ENCODE results near the gene ARSG. TPM values are rescaled to one million over a fixed set of nuclear protein-coding genes. Genes with fewer than 3 reads are reported as not detected.

ARSG gene
- polyA plus RNA-seq, 1 of the 3 experiments (the other 2 are of a cell fraction) = 0.41 TPM

GRCh38 chr17:68451670-68452354, 160.5 kb downstream of the ARSG start:
- H3K9me2 ChIP-seq = no peaks in the 10 kb centered on the region
- no peaks in the 10 kb centered on the region for H3K27me3 ChIP-seq (ENCODE audit: insufficient read depth)
- POLR2A ChIA-PET = no interaction called here
- no peak overlapping the region for H3K27ac ChIP-seq (ENCODE audit: low read depth in 2 of 2, low read length in 1 of 2)
- peaks cover 8% of the 10 kb centered on the region; the same call in 1 of the 2 replicates for H4K20me1 ChIP-seq (ENCODE audit: insufficient read depth)
- no peak overlapping the region for H3K4me3 ChIP-seq (ENCODE audit: low read depth in 2 of 2, low read length in 1 of 2)
- no peak overlapping the region for H2AFZ ChIP-seq (ENCODE audit: low read depth)
- no peaks in the 10 kb centered on the region for H3K9me3 ChIP-seq
- H3F3A ChIP-seq (replicated peaks; ENCODE audit: insufficient read depth) = peaks cover 11% of the 10 kb centered on the region
- TF ChIP-seq JUND (IDR thresholded peaks at IDR 0.05) (no peak), ELF1 (IDR thresholded peaks at IDR 0.05) (no peak)
- DNase-seq = no peak
- CTCF ChIA-PET = interaction anchor here (1.5 to 8.1 kb wide), 3 partner anchors 11 to 15 kb away, joined by 11 to 80 read pairs (median 21); no protein-coding TSS in a partner anchor
- no peak overlapping the region for H3K4me2 ChIP-seq
- peaks cover 30 to 42% of the 10 kb centered on the region in 2 experiments for H3K36me3 ChIP-seq (replicated peaks in 1 of 2; ENCODE audit: control insufficient read depth in 1 of 2, insufficient read depth in 2 of 2, low read length in 1 of 2)
- H3K9ac ChIP-seq = no peak overlapping the region
- peaks cover 42% of the 10 kb centered on the region for H3K79me2 ChIP-seq (ENCODE audit: insufficient read depth)
- 86% methylated on average over 5 of the region's 5 CpGs for WGBS (ENCODE audit: low lambda C conversion rate)
- peaks cover 7 to 8% of the 10 kb centered on the region in 2 experiments; a peak in 3 of 4 replicates for H3K4me1 ChIP-seq (ENCODE audit: control insufficient read depth in 1 of 2, insufficient read depth in 2 of 2, low read depth in 1 of 2, low read length in 1 of 2)

DNA sequence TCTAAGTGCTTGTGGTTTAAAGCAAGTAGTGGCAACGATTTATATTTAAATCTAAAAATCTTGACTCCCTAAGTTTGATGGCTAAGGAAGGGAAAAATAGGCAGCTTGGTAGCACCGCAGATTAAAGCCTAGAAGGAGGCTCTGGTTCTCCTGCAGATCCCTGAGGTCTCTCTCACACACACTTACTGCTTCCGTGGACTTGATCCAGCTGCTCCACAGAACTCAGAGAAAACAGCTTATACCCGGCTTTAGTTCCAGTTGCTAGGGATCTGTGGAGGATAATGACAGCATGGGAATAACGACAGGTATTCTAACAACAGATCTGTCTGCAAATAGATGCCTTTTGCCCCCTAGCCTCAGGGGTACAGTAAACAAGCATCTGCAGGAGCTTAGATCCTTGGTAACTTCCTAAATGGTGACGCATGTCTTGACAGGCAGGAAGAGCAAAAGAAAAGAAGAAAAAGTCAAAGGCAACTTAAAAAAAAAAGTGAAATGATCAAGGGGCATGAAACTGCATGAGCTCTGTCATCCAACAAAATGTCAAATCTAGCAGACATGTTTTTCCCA, 161.5 kb downstream of the ARSG start:
- peaks cover 30 to 40% of the 10 kb centered on the region in 2 experiments for H3K36me3 ChIP-seq (replicated peaks in 1 of 2; ENCODE audit: control insufficient read depth in 1 of 2, insufficient read depth in 2 of 2, low read length in 1 of 2)
- H3K9ac ChIP-seq = no peak overlapping the region
- peaks cover 7 to 8% of the 10 kb centered on the region in 2 experiments; a peak in 3 of 4 replicates for H3K4me1 ChIP-seq (ENCODE audit: control insufficient read depth in 1 of 2, insufficient read depth in 2 of 2, low read depth in 1 of 2, low read length in 1 of 2)
- H3K4me2 ChIP-seq = no peak overlapping the region
- H4K20me1 ChIP-seq (ENCODE audit: insufficient read depth) = peaks cover 8% of the 10 kb centered on the region; the same call in 1 of the 2 replicates
- no peaks in the 10 kb centered on the region for H3K27me3 ChIP-seq (ENCODE audit: insufficient read depth)
- TF ChIP-seq SMC3 (IDR thresholded peaks at IDR 0.05; ENCODE audit: low read depth, low read length) (no peak), PBX3 (IDR thresholded peaks at IDR 0.05) (no peak), FOXM1 (IDR thresholded peaks at IDR 0.05; ENCODE audit: low read depth) (no peak), IRF3 (IDR thresholded peaks at IDR 0.05; ENCODE audit: low read depth, low read length) (no peak)
- TF ChIP-seq, protein P1, sequence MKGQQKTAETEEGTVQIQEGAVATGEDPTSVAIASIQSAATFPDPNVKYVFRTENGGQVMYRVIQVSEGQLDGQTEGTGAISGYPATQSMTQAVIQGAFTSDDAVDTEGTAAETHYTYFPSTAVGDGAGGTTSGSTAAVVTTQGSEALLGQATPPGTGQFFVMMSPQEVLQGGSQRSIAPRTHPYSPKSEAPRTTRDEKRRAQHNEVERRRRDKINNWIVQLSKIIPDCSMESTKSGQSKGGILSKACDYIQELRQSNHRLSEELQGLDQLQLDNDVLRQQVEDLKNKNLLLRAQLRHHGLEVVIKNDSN (IDR thresholded peaks at IDR 0.05; ENCODE audit: borderline replicate concordance, low read depth) = no peak
- H3F3A ChIP-seq (replicated peaks; ENCODE audit: insufficient read depth) = peaks cover 14% of the 10 kb centered on the region
- H3K9me2 ChIP-seq = no peaks in the 10 kb centered on the region
- H3K79me2 ChIP-seq (ENCODE audit: insufficient read depth) = peaks cover 42% of the 10 kb centered on the region
- ChIA-PET POLR2A (interaction anchor here (0.7 kb wide), 1 partner anchor 9 kb away, joined by 3 read pairs; no protein-coding TSS in a partner anchor), CTCF (interaction anchor here (1.5 to 4.5 kb wide), 3 partner anchors 12 to 16 kb away, joined by 11 to 53 read pairs (median 21); no protein-coding TSS in a partner anchor)
- H2AFZ ChIP-seq (ENCODE audit: low read depth) = no peak overlapping the region
- no peak overlapping the region for H3K27ac ChIP-seq (ENCODE audit: low read depth in 2 of 2, low read length in 1 of 2)
- H3K9me3 ChIP-seq = no peaks in the 10 kb centered on the region
- DNase-seq = no peak
- WGBS (ENCODE audit: low lambda C conversion rate) = 76% methylated on average over 6 of the region's 6 CpGs
- no peak overlapping the region for H3K4me3 ChIP-seq (ENCODE audit: low read depth in 2 of 2, low read length in 1 of 2)

Measured in SK-N-SH (cell line).